ENCODE data around the gene DNAJC15. TPM values are rescaled to one million over a fixed set of nuclear protein-coding genes. Genes with fewer than 3 reads are reported as not detected.

DNAJC15 gene
- total RNA-seq, 1 experiment from 2014 or later, result 20.3 TPM

DNA sequence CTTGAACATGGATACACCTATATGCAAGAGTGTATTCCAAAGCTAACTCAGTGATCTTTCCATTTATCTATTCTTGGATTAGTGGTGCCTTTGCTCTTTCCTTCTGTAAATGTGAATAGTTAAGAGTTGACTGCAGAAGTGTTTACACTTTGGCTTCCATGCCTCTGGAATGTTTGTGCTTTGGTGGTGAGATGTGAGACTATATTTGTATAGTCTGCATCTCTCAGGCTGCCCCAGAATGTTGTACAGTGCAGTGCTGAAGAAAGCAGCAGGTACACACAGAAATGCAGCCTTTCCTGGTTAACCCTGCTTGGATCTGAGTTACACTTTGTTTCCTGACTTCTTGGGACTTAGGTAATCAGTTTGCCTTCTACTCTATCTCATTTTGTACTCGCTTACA lies 90.2 kb downstream of the DNAJC15 start:
- no peak overlapping the region for H3K27ac ChIP-seq (ENCODE audit: low read length)
- CTCF ChIA-PET, result no interaction called here
- POLR2A ChIA-PET, result no interaction called here
- H3K27me3 ChIP-seq (ENCODE audit: control insufficient read depth, insufficient read depth, low read length), result no peaks in the 10 kb centered on the region
- no peaks in the 10 kb centered on the region for H3K9me3 ChIP-seq (ENCODE audit: control insufficient read depth, insufficient read depth, low read depth, low read length)
- ATAC-seq (no peak), DNase-seq (ENCODE audit: low read depth, low spot score) (no peak)
- H3K4me1 ChIP-seq (ENCODE audit: control insufficient read depth, insufficient read depth, low read length), result no peaks in the 10 kb centered on the region
- intact Hi-C loops (cut with micrococcal nuclease; ENCODE audit: unreplicated experiment), result no loop called here
- H3K36me3 ChIP-seq (ENCODE audit: control insufficient read depth, insufficient read depth, low read length), result no peaks in the 10 kb centered on the region
- in situ Hi-C loops (cut with HindIII; ENCODE audit: low pct_unique_long_range_greater_than_20kb, low sequenced_read_pairs), result no loop called here
- TF ChIP-seq, protein P1, sequence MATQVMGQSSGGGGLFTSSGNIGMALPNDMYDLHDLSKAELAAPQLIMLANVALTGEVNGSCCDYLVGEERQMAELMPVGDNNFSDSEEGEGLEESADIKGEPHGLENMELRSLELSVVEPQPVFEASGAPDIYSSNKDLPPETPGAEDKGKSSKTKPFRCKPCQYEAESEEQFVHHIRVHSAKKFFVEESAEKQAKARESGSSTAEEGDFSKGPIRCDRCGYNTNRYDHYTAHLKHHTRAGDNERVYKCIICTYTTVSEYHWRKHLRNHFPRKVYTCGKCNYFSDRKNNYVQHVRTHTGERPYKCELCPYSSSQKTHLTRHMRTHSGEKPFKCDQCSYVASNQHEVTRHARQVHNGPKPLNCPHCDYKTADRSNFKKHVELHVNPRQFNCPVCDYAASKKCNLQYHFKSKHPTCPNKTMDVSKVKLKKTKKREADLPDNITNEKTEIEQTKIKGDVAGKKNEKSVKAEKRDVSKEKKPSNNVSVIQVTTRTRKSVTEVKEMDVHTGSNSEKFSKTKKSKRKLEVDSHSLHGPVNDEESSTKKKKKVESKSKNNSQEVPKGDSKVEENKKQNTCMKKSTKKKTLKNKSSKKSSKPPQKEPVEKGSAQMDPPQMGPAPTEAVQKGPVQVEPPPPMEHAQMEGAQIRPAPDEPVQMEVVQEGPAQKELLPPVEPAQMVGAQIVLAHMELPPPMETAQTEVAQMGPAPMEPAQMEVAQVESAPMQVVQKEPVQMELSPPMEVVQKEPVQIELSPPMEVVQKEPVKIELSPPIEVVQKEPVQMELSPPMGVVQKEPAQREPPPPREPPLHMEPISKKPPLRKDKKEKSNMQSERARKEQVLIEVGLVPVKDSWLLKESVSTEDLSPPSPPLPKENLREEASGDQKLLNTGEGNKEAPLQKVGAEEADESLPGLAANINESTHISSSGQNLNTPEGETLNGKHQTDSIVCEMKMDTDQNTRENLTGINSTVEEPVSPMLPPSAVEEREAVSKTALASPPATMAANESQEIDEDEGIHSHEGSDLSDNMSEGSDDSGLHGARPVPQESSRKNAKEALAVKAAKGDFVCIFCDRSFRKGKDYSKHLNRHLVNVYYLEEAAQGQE (IDR thresholded peaks at IDR 0.05; ENCODE audit: insufficient read depth in 1 of 2, low read depth in 2 of 2, low read length in 1 of 2), result no peak
- TF ChIP-seq, protein P2, sequence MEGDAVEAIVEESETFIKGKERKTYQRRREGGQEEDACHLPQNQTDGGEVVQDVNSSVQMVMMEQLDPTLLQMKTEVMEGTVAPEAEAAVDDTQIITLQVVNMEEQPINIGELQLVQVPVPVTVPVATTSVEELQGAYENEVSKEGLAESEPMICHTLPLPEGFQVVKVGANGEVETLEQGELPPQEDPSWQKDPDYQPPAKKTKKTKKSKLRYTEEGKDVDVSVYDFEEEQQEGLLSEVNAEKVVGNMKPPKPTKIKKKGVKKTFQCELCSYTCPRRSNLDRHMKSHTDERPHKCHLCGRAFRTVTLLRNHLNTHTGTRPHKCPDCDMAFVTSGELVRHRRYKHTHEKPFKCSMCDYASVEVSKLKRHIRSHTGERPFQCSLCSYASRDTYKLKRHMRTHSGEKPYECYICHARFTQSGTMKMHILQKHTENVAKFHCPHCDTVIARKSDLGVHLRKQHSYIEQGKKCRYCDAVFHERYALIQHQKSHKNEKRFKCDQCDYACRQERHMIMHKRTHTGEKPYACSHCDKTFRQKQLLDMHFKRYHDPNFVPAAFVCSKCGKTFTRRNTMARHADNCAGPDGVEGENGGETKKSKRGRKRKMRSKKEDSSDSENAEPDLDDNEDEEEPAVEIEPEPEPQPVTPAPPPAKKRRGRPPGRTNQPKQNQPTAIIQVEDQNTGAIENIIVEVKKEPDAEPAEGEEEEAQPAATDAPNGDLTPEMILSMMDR (IDR thresholded peaks at IDR 0.05), result no peak
- TF ChIP-seq POLR2AphosphoS5 (IDR thresholded peaks at IDR 0.05; ENCODE audit: low read depth, low read length) (no peak), TCF7L2 (IDR thresholded peaks at IDR 0.05; ENCODE audit: low read depth, low read length) (no peak), SIN3A (IDR thresholded peaks at IDR 0.05; ENCODE audit: borderline replicate concordance, insufficient read depth, low read depth, low read length) (no peak)
- no peak overlapping the region for H3K4me3 ChIP-seq (ENCODE audit: low read depth in 2 of 2, low read length in 2 of 2)
- BruUV-seq (replicated peaks), result no TSS peak

DNA sequence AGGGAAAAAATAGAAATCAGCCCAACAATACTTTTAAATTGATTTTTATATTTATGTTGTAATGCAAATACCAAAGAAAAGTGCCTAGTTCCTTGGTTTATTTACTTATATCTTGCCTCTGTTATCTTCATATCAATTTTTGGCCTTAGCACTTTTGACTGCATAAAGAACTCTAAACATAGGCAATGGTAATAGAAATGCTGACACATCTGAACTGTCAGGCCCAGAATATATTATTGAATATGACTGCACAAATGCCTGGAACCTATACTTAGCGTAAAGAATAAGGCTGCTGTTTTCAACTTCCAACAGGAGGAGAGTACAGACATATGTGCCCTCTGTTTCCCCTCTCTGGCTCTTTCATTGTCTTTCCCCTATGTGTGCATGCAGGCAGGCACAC lies 91.1 kb downstream of the DNAJC15 start:
- H3K27me3 ChIP-seq (ENCODE audit: control insufficient read depth, insufficient read depth, low read length), result no peaks in the 10 kb centered on the region
- no peaks in the 10 kb centered on the region for H3K9me3 ChIP-seq (ENCODE audit: control insufficient read depth, insufficient read depth, low read depth, low read length)
- intact Hi-C loops (cut with micrococcal nuclease; ENCODE audit: unreplicated experiment), result no loop called here
- POLR2A ChIA-PET, result no interaction called here
- ATAC-seq, result no peak
- BruUV-seq (replicated peaks), result no TSS peak
- no peak for TF ChIP-seq TCF7L2 (IDR thresholded peaks at IDR 0.05; ENCODE audit: low read depth, low read length)
- TF ChIP-seq, protein P1 (IDR thresholded peaks at IDR 0.05; ENCODE audit: insufficient read depth in 1 of 2, low read depth in 2 of 2, low read length in 1 of 2), result no peak
- no peak for TF ChIP-seq POLR2AphosphoS5 (IDR thresholded peaks at IDR 0.05; ENCODE audit: low read depth, low read length)
- TF ChIP-seq, protein P2 (IDR thresholded peaks at IDR 0.05), result no peak
- TF ChIP-seq SIN3A (IDR thresholded peaks at IDR 0.05; ENCODE audit: borderline replicate concordance, insufficient read depth, low read depth, low read length), result no peak
- H3K4me1 ChIP-seq (ENCODE audit: control insufficient read depth, insufficient read depth, low read length), result no peaks in the 10 kb centered on the region
- no peak overlapping the region for H3K4me3 ChIP-seq (ENCODE audit: low read depth in 2 of 2, low read length in 2 of 2)
- in situ Hi-C loops (cut with HindIII; ENCODE audit: low pct_unique_long_range_greater_than_20kb, low sequenced_read_pairs), result no loop called here
- no peak overlapping the region for H3K27ac ChIP-seq (ENCODE audit: low read length)
- DNase-seq (ENCODE audit: low read depth, low spot score), result no peak
- H3K36me3 ChIP-seq (ENCODE audit: control insufficient read depth, insufficient read depth, low read length), result no peaks in the 10 kb centered on the region
- CTCF ChIA-PET, result no interaction called here

Data from Panc1 (cell line).